ENCODE data around the gene C1QL4.
A peak's percentile ranks its signal among the peaks of the same experiment; 100 is the strongest.
"Not testable (repeated sequence)": the region's sequence is repeated elsewhere in the genome, so short reads cannot be mapped to it uniquely, and the experiment has no call there.

The C1QL4 gene

GRCh38 chr12:49297695-49298060 is 39.3 kb downstream of the C1QL4 start:
- no peak for DNase-seq

GRCh38 chr12:49296836-49297694 is 39.9 kb downstream of the C1QL4 start:
- DNase-seq = peak in 1 of 2 donors; percentile 32

GRCh38 chr12:49296034-49296835 is 40.8 kb downstream of the C1QL4 start:
- DNase-seq = peak; percentile 61 to 65

- DNase-seq = no peak
Measured at GRCh38 chr12:49295082-49295936, 41.7 kb downstream of the C1QL4 start, which contains the start of gene PRPH. Gene PRPH, plus strand, starts transcription at chr12:49295147. Its CDS starts 54 bp downstream, at chr12:49295201.

GRCh38 chr12:49294804-49295081 is 42.2 kb downstream of the C1QL4 start:
- DNase-seq = no peak

- DNase-seq = no peak
Measured at GRCh38 chr12:49294086-49294803, 42.7 kb downstream of the C1QL4 start.

- no peak for DNase-seq
Measured at GRCh38 chr12:49293056-49293956, 43.7 kb downstream of the C1QL4 start.

GRCh38 chr12:49292729-49293055 is 44.3 kb downstream of the C1QL4 start:
- no peak for DNase-seq

GRCh38 chr12:49288922-49289555 is 47.9 kb downstream of the C1QL4 start:
- no peak for DNase-seq

- DNase-seq = peak; percentile 77 to 80
Measured at GRCh38 chr12:49288412-49288853, 48.6 kb downstream of the C1QL4 start.

- no peak for DNase-seq
Measured at GRCh38 chr12:49287876-49288275, 49.1 kb downstream of the C1QL4 start.

GRCh38 chr12:49284672-49285071 is 52.3 kb downstream of the C1QL4 start:
- no peak for DNase-seq

- DNase-seq = no peak
Measured at GRCh38 chr12:49283541-49284429, 53.2 kb downstream of the C1QL4 start.

- not testable (repeated sequence) for DNase-seq
Measured at GRCh38 chr12:49282740-49283375, 54.1 kb downstream of the C1QL4 start.
